GM21447 (cell line): ENCODE data around the gene PUS10.
"Not testable (repeated sequence)": the region's sequence is repeated elsewhere in the genome, so short reads cannot be mapped to it uniquely, and the experiment has no call there.

Experiments used
- ATAC-seq: cut with Tn5 transposase; IDR thresholded peaks from one replicate; pipeline ENCODE4 v1.9.1; 2021; ENCODE audit not compliant: unreplicated experiment

PUS10 gene, protein sequence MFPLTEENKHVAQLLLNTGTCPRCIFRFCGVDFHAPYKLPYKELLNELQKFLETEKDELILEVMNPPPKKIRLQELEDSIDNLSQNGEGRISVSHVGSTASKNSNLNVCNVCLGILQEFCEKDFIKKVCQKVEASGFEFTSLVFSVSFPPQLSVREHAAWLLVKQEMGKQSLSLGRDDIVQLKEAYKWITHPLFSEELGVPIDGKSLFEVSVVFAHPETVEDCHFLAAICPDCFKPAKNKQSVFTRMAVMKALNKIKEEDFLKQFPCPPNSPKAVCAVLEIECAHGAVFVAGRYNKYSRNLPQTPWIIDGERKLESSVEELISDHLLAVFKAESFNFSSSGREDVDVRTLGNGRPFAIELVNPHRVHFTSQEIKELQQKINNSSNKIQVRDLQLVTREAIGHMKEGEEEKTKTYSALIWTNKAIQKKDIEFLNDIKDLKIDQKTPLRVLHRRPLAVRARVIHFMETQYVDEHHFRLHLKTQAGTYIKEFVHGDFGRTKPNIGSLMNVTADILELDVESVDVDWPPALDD

DNA sequence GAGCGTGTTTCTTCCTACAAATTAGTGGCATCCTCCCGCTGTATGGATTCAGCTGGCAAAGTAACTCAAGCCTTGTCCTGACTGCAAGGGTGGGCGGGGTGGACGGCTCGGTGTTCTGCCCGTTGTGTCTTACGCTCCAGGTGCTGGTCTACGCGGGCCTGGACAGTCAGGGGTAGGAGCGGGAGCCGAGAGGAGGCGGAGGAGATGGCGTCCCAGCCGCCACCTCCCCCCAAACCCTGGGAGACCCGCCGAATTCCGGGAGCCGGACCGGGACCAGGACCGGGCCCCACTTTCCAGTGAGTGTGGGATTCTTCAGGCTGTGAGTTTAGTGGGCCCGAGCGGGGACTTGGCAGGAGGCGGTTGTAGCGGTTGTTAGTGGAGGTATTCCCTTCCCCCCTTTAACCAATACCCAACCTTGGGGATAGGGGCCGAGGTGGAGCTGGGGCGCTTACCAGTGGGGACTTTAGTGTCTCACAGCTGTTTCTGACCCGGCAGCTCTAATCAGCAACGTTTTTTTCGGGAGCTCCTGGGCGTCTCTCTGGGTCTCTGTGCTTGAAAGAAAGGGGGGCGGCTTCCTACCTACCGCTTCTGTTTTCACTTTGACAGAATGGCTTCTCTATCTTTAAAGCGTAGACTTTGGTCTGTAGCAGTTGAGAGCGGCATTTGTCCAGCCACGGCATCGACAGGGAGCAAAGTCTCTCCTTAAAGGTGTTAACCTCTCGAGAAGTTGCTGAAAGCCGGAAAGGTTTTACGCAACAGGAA lies at the start of gene PUS10, which contains the start of gene PEX13:
Gene PUS10, minus strand, starts transcription at position 700 of the 762 bp plus-strand sequence. CDS start 6,365 bp downstream, outside the sequence.
Gene PEX13, plus strand, starts transcription at position 165 of the 762 bp plus-strand sequence. Its CDS starts 40 bp downstream, at position 205.
- peak; percentile 78 for ATAC-seq

DNA sequence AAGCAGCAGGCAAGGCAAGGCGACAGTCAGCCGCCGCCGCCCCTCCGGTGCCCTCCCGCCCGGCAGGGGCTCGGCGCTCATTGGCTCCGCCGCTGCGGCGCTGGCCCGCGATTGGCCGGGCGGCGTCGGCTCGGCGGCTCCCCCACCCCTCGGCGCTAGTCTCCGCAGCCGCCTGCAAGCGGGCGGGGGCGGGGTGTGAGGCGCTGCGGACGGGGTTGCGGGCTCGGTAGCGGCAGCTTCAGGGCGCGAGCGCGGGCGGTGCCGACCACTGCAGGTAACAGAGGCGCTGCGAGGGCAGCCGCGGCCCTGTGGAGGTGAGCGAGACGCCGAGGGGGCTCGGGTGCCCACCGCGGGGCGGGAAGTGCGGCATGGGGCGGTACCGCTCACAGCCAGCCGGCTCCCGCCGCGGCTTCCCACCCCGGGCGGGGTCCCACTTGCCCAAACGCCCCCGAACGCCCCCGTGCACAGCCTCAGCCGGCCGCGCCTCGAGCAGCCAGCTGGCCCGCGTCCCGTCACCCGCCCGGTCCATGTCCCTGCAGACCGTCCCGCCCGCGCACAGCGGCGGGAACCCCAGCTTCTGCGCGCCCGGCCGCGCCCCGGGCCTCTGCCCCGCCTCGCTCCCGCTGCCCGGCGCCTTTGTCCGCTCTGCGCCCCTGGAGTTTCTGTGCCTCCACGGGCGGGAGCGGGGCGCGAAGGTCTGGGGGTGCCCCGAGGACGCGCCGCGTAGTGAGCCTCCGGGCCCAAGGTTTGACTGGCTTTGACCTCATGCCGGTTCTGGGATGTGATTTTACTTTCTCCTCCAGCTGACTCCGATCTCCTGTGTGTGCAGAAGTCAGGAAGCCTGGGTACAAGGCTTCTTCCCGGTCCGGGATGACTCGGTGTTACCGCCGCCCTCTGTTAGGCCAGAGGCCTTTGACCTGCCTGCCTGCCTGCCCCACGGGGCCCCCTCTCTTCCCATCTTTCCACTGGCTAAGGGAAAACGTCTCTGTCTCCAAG lies 48.0 kb upstream of the PUS10 start, which contains the start of gene SANBR:
Gene SANBR, plus strand, starts transcription at position 158 of the 996 bp plus-strand sequence. CDS start 4,480 bp downstream, outside the sequence.
- peak; percentile 90 for ATAC-seq

GRCh38 chr2:61059382-61059781 lies 41.3 kb upstream of the PUS10 start:
- no peak for ATAC-seq

- no peak for ATAC-seq
Observed at GRCh38 chr2:61057562-61057961, 39.5 kb upstream of the PUS10 start.

- no peak for ATAC-seq
Observed at GRCh38 chr2:61055557-61055956, 37.5 kb upstream of the PUS10 start.

- no peak for ATAC-seq
Observed at GRCh38 chr2:61045999-61046398, 27.9 kb upstream of the PUS10 start.

GRCh38 chr2:61045226-61045625 lies 27.2 kb upstream of the PUS10 start:
- ATAC-seq: no peak

- no peak for ATAC-seq
Observed at GRCh38 chr2:61044636-61045035, 26.6 kb upstream of the PUS10 start.

GRCh38 chr2:61042807-61043206 lies 24.8 kb upstream of the PUS10 start:
- ATAC-seq: no peak

- not testable (repeated sequence) for ATAC-seq
Observed at GRCh38 chr2:61036643-61037042, 18.6 kb upstream of the PUS10 start.

GRCh38 chr2:61034592-61034991 lies 16.5 kb upstream of the PUS10 start:
- ATAC-seq: not testable (repeated sequence)

DNA sequence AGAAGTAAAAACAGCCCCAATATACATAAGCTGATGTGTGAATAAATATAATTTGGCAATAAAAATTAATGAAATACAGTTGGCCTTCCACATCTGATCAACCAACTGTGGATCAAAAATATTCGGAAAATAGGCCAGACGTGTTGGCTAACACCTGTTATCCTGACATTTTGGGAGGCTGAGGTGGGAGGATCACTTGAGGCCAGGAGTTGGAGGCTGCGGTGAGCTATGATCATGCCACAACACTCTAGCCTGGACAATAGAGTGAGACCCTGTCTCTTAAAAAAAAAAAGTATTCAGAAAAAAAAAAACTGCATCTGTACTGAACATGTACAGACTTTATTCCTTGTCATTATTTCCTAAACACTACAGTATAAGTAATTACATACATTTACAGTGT lies 11.5 kb upstream of the PUS10 start:
- ATAC-seq: no peak

GRCh38 chr2:61023670-61024069 lies 5.6 kb upstream of the PUS10 start:
- no peak for ATAC-seq

DNA sequence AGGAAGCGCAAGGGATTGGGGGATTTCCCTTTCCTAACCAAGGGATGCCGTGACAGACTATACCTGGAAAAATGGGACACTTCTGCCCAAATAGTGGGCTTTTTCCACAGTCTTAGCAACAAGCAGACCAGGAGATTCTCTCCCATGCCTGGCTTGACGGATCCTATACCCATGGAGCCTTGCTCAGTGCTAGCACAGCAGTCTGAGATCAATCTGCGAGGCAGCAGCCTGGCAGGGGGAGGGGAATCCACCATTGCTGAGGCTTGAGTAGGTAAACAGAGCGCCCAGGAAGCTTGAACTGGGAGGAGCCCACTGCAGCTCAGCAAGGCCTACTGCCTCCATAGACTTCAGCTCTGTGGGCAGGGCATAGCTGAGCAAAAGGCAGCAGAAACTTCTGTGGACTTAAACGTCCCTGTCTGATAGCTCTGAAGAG lies 3.2 kb upstream of the PUS10 start:
- ATAC-seq: no peak

GRCh38 chr2:61018798-61019197 lies 743 bp upstream of the PUS10 start:
- ATAC-seq: no peak

- ATAC-seq: no peak
Observed at GRCh38 chr2:61018318-61018755, 282 bp upstream of the PUS10 start.

- peak; percentile 54 for ATAC-seq
Observed at GRCh38 chr2:61017003-61017555, 976 bp downstream of the PUS10 start.

GRCh38 chr2:61016392-61017002 lies 1.6 kb downstream of the PUS10 start:
- peak; percentile 17 for ATAC-seq

- no peak for ATAC-seq
Observed at GRCh38 chr2:61015976-61016375, 2.1 kb downstream of the PUS10 start.
